Sigmoid colon (tissue), 7 donors: ENCODE measurements around the gene RNU7-1. TPM values are rescaled to one million over a fixed set of nuclear protein-coding genes. Genes with fewer than 3 reads are reported as not detected.

Experiments used
- DNase-seq: peaks from one replicate; pipeline ENCODE4 v3.0.0-alpha.2; 2019
- H3K27ac ChIP-seq, 4 donors: fragments of 200-600 bp; sonication (generic); one replicate each; pipeline ENCODE4 v1.5.1; 2016 to 2019; ENCODE audit warnings: mild to moderate bottlenecking in 1 of 4
- H3K27me3 ChIP-seq, 3 donors: fragments of 200-600 bp; sonication (generic); one replicate each; pipeline ENCODE4 v1.5.1; 2019; ENCODE audit warnings: mild to moderate bottlenecking in 1 of 3
- H3K36me3 ChIP-seq, 4 donors: fragments of 200-600 bp; sonication (generic); one replicate each; pipeline ENCODE4 v1.5.1; 2016 to 2019
- H3K4me1 ChIP-seq, 4 donors: fragments of 200-600 bp; sonication (generic); one replicate each; pipeline ENCODE4 v1.5.1; 2017 to 2019
- H3K4me3 ChIP-seq, 4 donors: fragments of 200-600 bp; sonication (generic); one replicate each; pipeline ENCODE4 v1.5.1; 2017 to 2019; ENCODE audit warnings: mild to moderate bottlenecking in 2 of 4, moderate library complexity in 1 of 4
- H3K9me3 ChIP-seq, 4 donors: fragments of 200-600 bp in 3 of 4; sonication (generic) in 3 of 4; one replicate each; pipeline versions ENCODE4 v1.5.1 to v1.6.1; 2013 to 2019
- EP300 ChIP-seq, 4 donors: sonication (generic); formaldehyde crosslinking; IDR thresholded peaks; one replicate each; pipeline ENCODE4 v1.6.1; 2017; ENCODE audit warnings: antibody characterized with exemption in 4 of 4
- POLR2A ChIP-seq, 2 donors: fragments of 450-650 bp; IDR thresholded peaks; one replicate each; pipeline ENCODE4 v1.6.1; 2016; ENCODE audit warnings: antibody characterized with exemption in 2 of 2, mild to moderate bottlenecking in 2 of 2, moderate library complexity in 2 of 2
- POLR2AphosphoS5 ChIP-seq, 4 donors: sonication (generic); formaldehyde crosslinking; IDR thresholded peaks; one replicate each; pipeline ENCODE4 v1.6.1; 2017; ENCODE audit warnings: antibody characterized with exemption in 4 of 4
- WGBS, 2 donors: extraction: QIAGEN DNeasy Blood & Tissue Kit; methylation state at CpG; one replicate each; pipeline ENCODE4 v1.1.7; 2013; 5-methylcytosine and 5-hydroxymethylcytosine counted together
- intact Hi-C: fragments of 100-400 bp; cut with DNase I; formaldehyde crosslinking; loops from one replicate; pipeline ENCODE4 v1.15.1; 2023
- polyA plus RNA-seq, 3 donors: library from polyadenylated mRNA; stranded (reverse); fragments of 200-250 nt; gene quantifications; one replicate each; pipeline ENCODE4 v1.2.3, GENCODE V29; 2013
- total RNA-seq, 4 donors: library from RNA; depleted of rRNA; stranded (reverse); fragments of >200 nt; gene quantifications; one replicate each; pipeline ENCODE4 v1.1.0, GENCODE V29; 2016
- TF ChIP-seq, protein P1 (sequence below), 4 experiments: fragments of 450-650 bp in 3 of 4; fragments of 200-600 bp in 1 of 4; IDR thresholded peaks; one replicate each; pipeline ENCODE4 v1.5.1; 2016 to 2019; ENCODE audit warnings: antibody characterized with exemption in 4 of 4, mild to moderate bottlenecking in 3 of 4, moderate library complexity in 2 of 4
- donor health status: healthy with polysubstance abuse.
- donor health status: Bipolar disorder and iron deficiency.
- donor health status: healthy.

Gene RNU7-1
- total and polyA plus RNA-seq, 7 donors = not detected

DNA sequence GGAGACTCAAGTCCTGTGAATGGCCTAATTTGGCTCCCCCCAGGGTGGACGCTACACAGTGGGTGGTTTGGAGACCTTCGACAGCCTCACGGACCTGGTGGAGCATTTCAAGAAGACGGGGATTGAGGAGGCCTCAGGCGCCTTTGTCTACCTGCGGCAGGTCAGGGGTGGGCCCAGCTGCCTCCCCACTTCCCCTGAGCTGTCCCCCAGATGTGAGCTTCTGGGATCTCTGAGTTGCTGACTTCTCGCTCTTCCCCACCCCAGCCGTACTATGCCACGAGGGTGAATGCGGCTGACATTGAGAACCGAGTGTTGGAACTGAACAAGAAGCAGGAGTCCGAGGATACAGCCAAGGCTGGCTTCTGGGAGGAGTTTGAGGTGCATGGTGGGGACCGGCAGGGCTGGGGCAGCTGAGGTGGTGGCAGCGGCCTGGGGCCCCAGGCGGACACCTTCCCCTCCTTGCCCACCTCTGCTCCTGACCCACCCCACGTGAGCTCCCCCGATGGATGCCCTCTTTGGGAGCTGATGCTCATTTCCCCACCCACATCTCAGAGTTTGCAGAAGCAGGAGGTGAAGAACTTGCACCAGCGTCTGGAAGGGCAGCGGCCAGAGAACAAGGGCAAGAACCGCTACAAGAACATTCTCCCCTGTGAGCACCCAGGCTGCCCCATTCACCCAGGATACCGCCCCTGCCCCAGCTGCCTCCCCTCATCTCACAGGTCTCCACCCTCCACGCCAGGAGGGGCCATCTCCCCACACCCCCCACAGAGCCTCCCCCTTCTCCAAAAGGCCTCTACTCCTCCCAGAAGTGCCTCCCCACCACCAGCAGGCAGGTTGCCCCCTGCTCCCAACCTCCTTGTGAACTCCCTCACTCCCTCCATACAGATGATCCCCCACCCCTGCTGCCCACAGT is 11.7 kb downstream of the RNU7-1 start:
- Histone ChIP-seq H3K27ac (no peak overlapping the region), H3K36me3 (no peaks in the 10 kb centered on the region), H3K4me1 (peaks cover 0 to 12% (median 4%) of the 10 kb centered on the region in 4 donors), H3K4me3 (no peak overlapping the region), H3K27me3 (no peaks in the 10 kb centered on the region), H3K9me3 (no peaks in the 10 kb centered on the region)
- TF ChIP-seq POLR2A (IDR thresholded peaks at IDR 0.05) = no peak
- no peak for TF ChIP-seq EP300 (IDR thresholded peaks at IDR 0.05)
- no peak for TF ChIP-seq POLR2AphosphoS5 (IDR thresholded peaks at IDR 0.05)
- TF ChIP-seq, protein P1, sequence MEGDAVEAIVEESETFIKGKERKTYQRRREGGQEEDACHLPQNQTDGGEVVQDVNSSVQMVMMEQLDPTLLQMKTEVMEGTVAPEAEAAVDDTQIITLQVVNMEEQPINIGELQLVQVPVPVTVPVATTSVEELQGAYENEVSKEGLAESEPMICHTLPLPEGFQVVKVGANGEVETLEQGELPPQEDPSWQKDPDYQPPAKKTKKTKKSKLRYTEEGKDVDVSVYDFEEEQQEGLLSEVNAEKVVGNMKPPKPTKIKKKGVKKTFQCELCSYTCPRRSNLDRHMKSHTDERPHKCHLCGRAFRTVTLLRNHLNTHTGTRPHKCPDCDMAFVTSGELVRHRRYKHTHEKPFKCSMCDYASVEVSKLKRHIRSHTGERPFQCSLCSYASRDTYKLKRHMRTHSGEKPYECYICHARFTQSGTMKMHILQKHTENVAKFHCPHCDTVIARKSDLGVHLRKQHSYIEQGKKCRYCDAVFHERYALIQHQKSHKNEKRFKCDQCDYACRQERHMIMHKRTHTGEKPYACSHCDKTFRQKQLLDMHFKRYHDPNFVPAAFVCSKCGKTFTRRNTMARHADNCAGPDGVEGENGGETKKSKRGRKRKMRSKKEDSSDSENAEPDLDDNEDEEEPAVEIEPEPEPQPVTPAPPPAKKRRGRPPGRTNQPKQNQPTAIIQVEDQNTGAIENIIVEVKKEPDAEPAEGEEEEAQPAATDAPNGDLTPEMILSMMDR (IDR thresholded peaks at IDR 0.05) = no peak
- intact Hi-C loops = no loop called here
- 83 to 90% methylated on average over 22 of the region's 22 CpGs for WGBS, 2 donors
- peak; percentile 60 for DNase-seq

DNA sequence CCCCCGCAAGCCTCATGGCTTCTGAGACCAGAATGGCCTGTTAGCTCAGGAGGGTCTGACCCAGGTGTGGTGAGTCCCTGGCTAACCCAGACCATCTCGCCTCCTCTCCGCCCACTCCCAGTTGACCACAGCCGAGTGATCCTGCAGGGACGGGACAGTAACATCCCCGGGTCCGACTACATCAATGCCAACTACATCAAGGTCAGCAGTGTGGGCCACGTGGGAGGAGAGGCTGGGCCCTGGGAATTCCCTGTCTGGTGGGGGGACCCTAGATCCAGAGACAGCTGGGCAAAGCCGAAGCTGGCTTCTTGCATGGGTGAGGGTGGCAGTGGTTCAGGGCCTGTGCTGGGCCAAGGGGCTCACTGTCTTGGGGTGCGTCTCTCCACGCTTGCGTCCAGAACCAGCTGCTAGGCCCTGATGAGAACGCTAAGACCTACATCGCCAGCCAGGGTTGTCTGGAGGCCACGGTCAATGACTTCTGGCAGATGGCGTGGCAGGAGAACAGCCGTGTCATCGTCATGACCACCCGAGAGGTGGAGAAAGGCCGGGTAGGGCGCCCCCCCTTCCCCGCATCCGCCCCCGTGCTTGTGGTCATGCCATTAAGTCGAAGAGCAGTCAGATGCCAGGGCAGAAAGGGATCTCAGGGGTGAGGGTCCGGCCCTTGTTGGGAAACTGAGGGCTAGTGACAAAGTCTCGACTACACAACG is 12.6 kb downstream of the RNU7-1 start:
- TF ChIP-seq, protein P1 (IDR thresholded peaks at IDR 0.05) = no peak
- TF ChIP-seq POLR2A (IDR thresholded peaks at IDR 0.05) = no peak
- no peak for TF ChIP-seq POLR2AphosphoS5 (IDR thresholded peaks at IDR 0.05)
- TF ChIP-seq EP300 (IDR thresholded peaks at IDR 0.05) = no peak
- intact Hi-C loops = no loop called here
- WGBS, 2 donors = 81 to 84% methylated on average over 28 of the region's 28 CpGs
- peak; percentile 64 for DNase-seq
- Histone ChIP-seq H3K27ac (no peak overlapping the region), H3K4me1 (peaks cover 0 to 19% (median 10%) of the 10 kb centered on the region in 4 donors), H3K9me3 (no peaks in the 10 kb centered on the region), H3K36me3 (no peaks in the 10 kb centered on the region), H3K4me3 (no peak overlapping the region), H3K27me3 (no peaks in the 10 kb centered on the region)

DNA sequence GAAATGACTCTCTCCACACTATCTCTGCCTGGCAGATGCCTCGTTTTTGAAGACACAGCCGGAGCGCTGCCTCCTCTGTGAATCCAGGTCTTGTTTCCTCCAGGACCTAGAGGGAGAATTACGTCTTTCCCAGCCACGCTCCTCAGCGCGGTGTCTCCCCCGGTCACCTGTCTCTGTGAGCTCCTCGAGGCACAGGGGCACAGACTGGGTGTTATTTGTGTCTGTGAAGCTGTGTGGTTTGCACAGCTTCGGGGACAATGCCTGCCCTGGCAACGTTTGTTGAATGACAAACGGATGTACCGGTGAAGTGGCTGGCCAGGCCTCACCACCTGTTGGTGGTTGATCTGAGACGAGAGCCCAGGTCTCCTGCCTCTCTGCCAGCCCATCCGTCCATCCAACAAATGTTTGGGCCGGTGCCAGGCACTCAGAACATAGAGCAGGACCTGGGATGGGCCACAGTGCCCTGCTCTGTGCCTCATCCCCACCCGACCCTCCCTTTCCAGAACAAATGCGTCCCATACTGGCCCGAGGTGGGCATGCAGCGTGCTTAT is 13.6 kb downstream of the RNU7-1 start:
- WGBS, 2 donors = 83 to 88% methylated on average over 20 of the region's 20 CpGs
- intact Hi-C loops = no loop called here
- H3K4me3 ChIP-seq = no peak overlapping the region
- H3K9me3 ChIP-seq = no peaks in the 10 kb centered on the region
- H3K36me3 ChIP-seq = no peaks in the 10 kb centered on the region
- H3K4me1 ChIP-seq = peaks cover 0 to 30% (median 21%) of the 10 kb centered on the region in 4 donors
- H3K27me3 ChIP-seq = no peaks in the 10 kb centered on the region
- DNase-seq = peak; percentile 62
- H3K27ac ChIP-seq = no peak overlapping the region
- TF ChIP-seq EP300 (IDR thresholded peaks at IDR 0.05) (no peak), POLR2A (IDR thresholded peaks at IDR 0.05) (no peak), POLR2AphosphoS5 (IDR thresholded peaks at IDR 0.05) (no peak)
- TF ChIP-seq, protein P1 (IDR thresholded peaks at IDR 0.05) = no peak

DNA sequence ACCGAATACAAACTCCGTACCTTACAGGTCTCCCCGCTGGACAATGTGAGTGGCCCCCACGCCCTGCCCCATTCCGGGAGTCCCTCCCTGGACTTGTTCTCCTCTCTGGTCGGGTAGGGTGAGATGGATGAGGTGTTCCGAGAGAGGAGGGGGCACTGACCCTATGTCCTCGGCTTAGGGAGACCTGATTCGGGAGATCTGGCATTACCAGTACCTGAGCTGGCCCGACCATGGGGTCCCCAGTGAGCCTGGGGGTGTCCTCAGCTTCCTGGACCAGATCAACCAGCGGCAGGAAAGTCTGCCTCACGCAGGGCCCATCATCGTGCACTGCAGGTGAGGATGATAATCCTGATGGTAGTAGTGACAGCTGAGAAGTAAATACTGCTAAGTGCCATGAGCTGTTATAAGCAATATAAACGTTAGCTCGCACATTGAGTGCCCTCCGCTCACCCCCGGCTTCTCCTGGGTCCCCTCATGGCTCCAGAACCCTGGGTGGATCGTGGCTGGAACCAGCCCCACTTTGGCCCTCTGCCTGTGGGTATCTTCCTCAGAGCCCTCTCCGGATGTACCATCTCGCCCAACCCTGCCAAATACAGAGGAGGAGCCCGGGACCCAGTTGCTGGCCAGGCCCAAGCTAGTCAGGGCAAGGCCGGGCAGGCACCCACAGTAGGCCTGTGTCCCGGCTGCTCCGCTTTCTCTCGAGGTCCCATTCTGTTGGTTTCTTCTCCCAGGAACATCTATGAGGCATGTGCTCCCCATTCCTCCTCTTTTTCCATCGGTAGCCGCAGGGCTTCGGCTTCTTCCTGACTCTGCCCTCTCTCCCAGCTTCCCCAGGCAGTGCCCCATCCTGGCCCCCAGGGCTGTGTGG is 14.4 kb downstream of the RNU7-1 start:
- TF ChIP-seq POLR2AphosphoS5 (IDR thresholded peaks at IDR 0.05) = no peak
- no peak for TF ChIP-seq POLR2A (IDR thresholded peaks at IDR 0.05)
- Histone ChIP-seq H3K36me3 (no peaks in the 10 kb centered on the region), H3K4me1 (peaks cover 0 to 36% (median 26%) of the 10 kb centered on the region in 4 donors), H3K27ac (peak overlapping the region in 1 of 4 donors; percentile 50), H3K27me3 (no peaks in the 10 kb centered on the region), H3K4me3 (no peak overlapping the region), H3K9me3 (no peaks in the 10 kb centered on the region)
- intact Hi-C loops = no loop called here
- 83 to 88% methylated on average over 28 of the region's 28 CpGs for WGBS, 2 donors
- DNase-seq = peak; percentile 63
